ENCODE data around the gene PITHD1.
"Not testable (repeated sequence)": the region's sequence is repeated elsewhere in the genome, so short reads cannot be mapped to it uniquely, and the experiment has no call there.

The PITHD1 gene

GRCh38 chr1:23826590-23826989 lies 48.4 kb downstream of the PITHD1 start:
- DNase-seq, result not testable (repeated sequence)

GRCh38 chr1:23827717-23828116 lies 49.5 kb downstream of the PITHD1 start:
- no peak for DNase-seq

GRCh38 chr1:23834156-23834555 lies 55.9 kb downstream of the PITHD1 start:
- not testable (repeated sequence) for DNase-seq

DNA sequence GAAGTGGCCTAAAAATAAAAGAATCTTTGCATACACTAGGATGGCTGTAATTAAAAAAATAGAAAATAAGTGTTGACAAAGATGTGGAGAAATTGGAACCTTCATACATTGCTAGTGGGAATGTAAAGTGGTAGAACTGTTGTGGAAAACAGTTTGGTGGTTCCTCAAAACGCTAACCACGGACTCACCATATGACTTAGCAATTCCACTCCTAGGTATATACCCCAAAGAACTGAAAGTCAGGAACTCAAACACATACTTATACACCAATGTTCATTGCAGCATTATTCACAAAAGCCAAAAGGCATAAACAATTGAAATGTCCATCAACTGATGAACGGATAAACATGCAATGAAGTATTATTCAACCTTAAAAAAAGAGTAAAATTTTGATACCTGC lies 57.8 kb downstream of the PITHD1 start:
- no peak for DNase-seq
